Esophagus squamous epithelium (tissue), 5 donors: ENCODE measurements around the gene TNFAIP8L1. TPM values are rescaled to one million over a fixed set of nuclear protein-coding genes. Genes with fewer than 3 reads are reported as not detected.

Source experiments
- DNase-seq: peaks from one replicate; lab custom pipeline; 2025; lab: John Stamatoyannopoulos, UW
- H3K27ac ChIP-seq, 4 donors: fragments of 200-600 bp; sonication (generic); one replicate each; pipeline ENCODE4 v1.5.1; 2016 to 2019; ENCODE audit warnings: mild to moderate bottlenecking in 1 of 4
- H3K27me3 ChIP-seq, 4 donors: fragments of 200-600 bp; sonication (generic); 1 replicate in 3 of 4; 2 replicates in 1 of 4; pipeline versions ENCODE4 v1.5.1 to v1.6.0; 2017 to 2021; ENCODE audit warnings: antibody characterized with exemption in 1 of 4
- H3K36me3 ChIP-seq, 3 donors: fragments of 200-600 bp; sonication (generic); one replicate each; pipeline ENCODE4 v1.5.1; 2016 to 2019
- H3K4me1 ChIP-seq, 3 donors: fragments of 200-600 bp; sonication (generic); one replicate each; pipeline ENCODE4 v1.5.1; 2017 to 2019
- H3K4me3 ChIP-seq, 4 donors: fragments of 200-600 bp; sonication (generic); 1 replicate in 3 of 4; 2 replicates in 1 of 4; pipeline ENCODE4 v1.5.1; 2016 to 2019; ENCODE audit warnings: mild to moderate bottlenecking in 2 of 4, moderate library complexity in 1 of 4
- H3K9me3 ChIP-seq, 3 donors: fragments of 200-600 bp; sonication (generic); one replicate each; pipeline ENCODE4 v1.5.1; 2016 to 2019
- POLR2A ChIP-seq, 4 donors: fragments of 450-650 bp; IDR thresholded peaks; one replicate each; pipeline ENCODE4 v1.6.1; 2017; ENCODE audit warnings: antibody characterized with exemption in 4 of 4, mild to moderate bottlenecking in 4 of 4, moderate library complexity in 3 of 4
- WGBS, 2 donors: methylation state at CpG; one replicate each; pipeline ENCODE4 v1.1.5; 2018; 5-methylcytosine and 5-hydroxymethylcytosine counted together
- intact Hi-C: fragments of 100-400 bp; cut with DNase I; formaldehyde crosslinking; loops from one replicate; pipeline ENCODE4 v1.15.0; 2022
- total RNA-seq, 4 donors: library from RNA; depleted of rRNA; stranded (reverse); fragments of >200 nt; gene quantifications; one replicate each; pipeline ENCODE4 v1.1.0, GENCODE V29; 2016
- TF ChIP-seq, protein P1 (sequence below), 6 experiments: fragments of 450-650 bp in 4 of 6; fragments of 200-600 bp in 2 of 6; sonication (generic) in 2 of 6; IDR thresholded peaks; one replicate each; pipeline ENCODE4 v1.5.1; 2016 to 2019; ENCODE audit warnings: antibody characterized with exemption in 6 of 6, mild to moderate bottlenecking in 4 of 6, moderate library complexity in 4 of 6
- donor health status: DM: yes; HTN: yes; CAD: no.

Gene TNFAIP8L1
- total RNA-seq, 4 donors from 2014 or later = 3.6 to 6.2 (median 4.4) TPM

DNA sequence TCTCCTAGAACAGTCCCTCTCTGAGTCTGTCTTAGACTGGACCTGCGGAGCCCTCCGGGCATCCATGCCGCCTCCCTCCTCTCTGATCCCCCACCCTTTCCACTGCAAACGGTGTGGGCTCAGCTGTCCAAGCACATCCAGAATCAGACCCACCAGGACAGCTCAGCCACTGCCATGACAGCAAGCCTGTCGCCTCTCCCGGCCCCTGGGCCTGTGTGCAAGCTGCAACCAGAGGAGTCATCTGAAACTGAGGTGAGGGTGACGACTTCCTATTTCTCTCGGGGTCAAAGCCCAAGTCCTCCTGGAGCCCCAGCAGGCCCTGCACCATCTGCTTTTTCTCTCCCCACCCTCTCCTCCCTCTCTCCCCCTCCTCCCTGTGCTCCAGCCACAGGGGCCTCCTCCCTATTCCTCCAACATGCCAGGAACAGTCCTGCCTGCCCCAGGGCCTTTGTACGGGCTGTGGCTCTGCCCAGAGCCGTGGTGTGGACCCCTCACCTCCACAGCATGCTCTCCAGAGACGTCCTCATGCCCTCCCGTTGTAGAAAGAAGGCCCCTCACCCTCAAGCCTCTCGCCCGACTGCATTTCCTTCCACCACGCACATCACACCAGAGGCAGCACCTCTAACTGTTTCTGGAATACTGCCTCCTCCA lies 54.3 kb downstream of the TNFAIP8L1 start:
- no peak overlapping the region for H3K4me3 ChIP-seq
- H3K4me1 ChIP-seq = peaks cover 7 to 37% (median 16%) of the 10 kb centered on the region in 3 donors
- intact Hi-C loops = no loop called here
- peaks cover 28 to 100% (median 69%) of the 10 kb centered on the region in 3 donors for H3K36me3 ChIP-seq
- WGBS, 2 donors = 77 to 88% methylated on average over 14 to 15 of the region's 15 CpGs
- peak overlapping the region; percentile 84 to 90 (median 86) for H3K27ac ChIP-seq
- TF ChIP-seq, protein P1, sequence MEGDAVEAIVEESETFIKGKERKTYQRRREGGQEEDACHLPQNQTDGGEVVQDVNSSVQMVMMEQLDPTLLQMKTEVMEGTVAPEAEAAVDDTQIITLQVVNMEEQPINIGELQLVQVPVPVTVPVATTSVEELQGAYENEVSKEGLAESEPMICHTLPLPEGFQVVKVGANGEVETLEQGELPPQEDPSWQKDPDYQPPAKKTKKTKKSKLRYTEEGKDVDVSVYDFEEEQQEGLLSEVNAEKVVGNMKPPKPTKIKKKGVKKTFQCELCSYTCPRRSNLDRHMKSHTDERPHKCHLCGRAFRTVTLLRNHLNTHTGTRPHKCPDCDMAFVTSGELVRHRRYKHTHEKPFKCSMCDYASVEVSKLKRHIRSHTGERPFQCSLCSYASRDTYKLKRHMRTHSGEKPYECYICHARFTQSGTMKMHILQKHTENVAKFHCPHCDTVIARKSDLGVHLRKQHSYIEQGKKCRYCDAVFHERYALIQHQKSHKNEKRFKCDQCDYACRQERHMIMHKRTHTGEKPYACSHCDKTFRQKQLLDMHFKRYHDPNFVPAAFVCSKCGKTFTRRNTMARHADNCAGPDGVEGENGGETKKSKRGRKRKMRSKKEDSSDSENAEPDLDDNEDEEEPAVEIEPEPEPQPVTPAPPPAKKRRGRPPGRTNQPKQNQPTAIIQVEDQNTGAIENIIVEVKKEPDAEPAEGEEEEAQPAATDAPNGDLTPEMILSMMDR (IDR thresholded peaks at IDR 0.05) = no peak
- no peak for TF ChIP-seq POLR2A (IDR thresholded peaks at IDR 0.05)
- H3K27me3 ChIP-seq = no peaks in the 10 kb centered on the region
- DNase-seq = no peak
- H3K9me3 ChIP-seq = no peaks in the 10 kb centered on the region

- no peak for TF ChIP-seq POLR2A (IDR thresholded peaks at IDR 0.05)
- TF ChIP-seq, protein P1 (IDR thresholded peaks at IDR 0.05) = no peak
- 36 to 54% methylated on average over 6 to 10 of the region's 22 CpGs for WGBS, 2 donors
- Histone ChIP-seq H3K4me3 (no peak overlapping the region), H3K9me3 (no peaks in the 10 kb centered on the region), H3K4me1 (peaks cover 7 to 37% (median 16%) of the 10 kb centered on the region in 3 donors), H3K36me3 (peaks cover 23 to 100% (median 61%) of the 10 kb centered on the region in 3 donors), H3K27me3 (no peaks in the 10 kb centered on the region), H3K27ac (peak overlapping the region; percentile 84 to 90 (median 86))
- peak; percentile 26 for DNase-seq
- intact Hi-C loops = no loop called here
These were observed 55.1 kb downstream of the TNFAIP8L1 start for GRCh38 chr19:4694211-4694987.

DNA sequence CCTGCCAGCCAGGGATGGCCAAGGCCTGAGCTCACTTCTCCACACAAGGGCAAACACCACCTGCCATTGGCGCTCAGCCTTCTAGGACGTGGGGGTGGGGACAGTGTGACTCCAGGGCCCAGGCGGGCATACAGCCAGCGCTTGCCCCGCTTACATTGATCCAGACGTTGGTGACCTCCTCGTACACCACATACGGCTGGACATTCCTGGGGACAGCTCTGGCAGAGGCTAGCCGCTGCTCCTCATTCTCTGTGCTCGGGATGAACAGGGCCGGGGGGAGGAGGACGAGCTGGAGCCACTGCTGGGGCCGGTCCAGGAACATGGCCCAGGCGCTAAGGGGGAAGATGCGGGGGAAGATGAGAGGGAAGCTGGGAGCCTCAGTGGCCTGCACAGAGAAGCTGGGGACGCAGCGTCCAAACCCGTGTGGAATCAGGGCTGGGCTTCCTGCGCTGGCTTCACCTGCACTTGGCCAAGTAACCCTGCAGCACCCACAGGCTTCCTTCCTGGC lies 56.0 kb downstream of the TNFAIP8L1 start:
- no peak overlapping the region for H3K4me3 ChIP-seq
- H3K36me3 ChIP-seq = peaks cover 25 to 100% (median 58%) of the 10 kb centered on the region in 3 donors
- H3K27ac ChIP-seq = peak overlapping the region; percentile 84 to 90 (median 86)
- H3K9me3 ChIP-seq = no peaks in the 10 kb centered on the region
- no peaks in the 10 kb centered on the region for H3K27me3 ChIP-seq
- intact Hi-C loops = no loop called here
- DNase-seq = no peak
- WGBS, 2 donors = 80 to 94% methylated on average over 11 to 13 of the region's 19 CpGs
- TF ChIP-seq, protein P1 (IDR thresholded peaks at IDR 0.05) = no peak
- TF ChIP-seq POLR2A (IDR thresholded peaks at IDR 0.05) = no peak
- peaks cover 7 to 37% (median 16%) of the 10 kb centered on the region in 3 donors for H3K4me1 ChIP-seq

- Histone ChIP-seq H3K27ac (peak overlapping the region in 1 of 4 donors; percentile 6), H3K4me3 (no peak overlapping the region), H3K9me3 (no peaks in the 10 kb centered on the region), H3K27me3 (no peaks in the 10 kb centered on the region), H3K36me3 (peaks cover 32 to 100% (median 64%) of the 10 kb centered on the region in 3 donors), H3K4me1 (peaks cover 7 to 37% (median 16%) of the 10 kb centered on the region in 3 donors)
- no peak for DNase-seq
- TF ChIP-seq, protein P1 (IDR thresholded peaks at IDR 0.05) = no peak
- TF ChIP-seq POLR2A (IDR thresholded peaks at IDR 0.05) = no peak
- WGBS, 2 donors = 64% methylated on average over 7 of the region's 14 CpGs; no CpG with 5 or more reads in 1 of the 2 donors
- intact Hi-C loops = no loop called here
These were observed 58.0 kb downstream of the TNFAIP8L1 start for GRCh38 chr19:4697304-4697703.
